CD14-positive monocyte (primary cell): ENCODE measurements around the gene ZNF827. TPM values are rescaled to one million over a fixed set of nuclear protein-coding genes. Genes with fewer than 3 reads are reported as not detected.

Source experiments
- DNase-seq, 3 donors: peaks; one replicate each; pipeline ENCODE4 v3.0.0-alpha.2; 2011 to 2022
- H2AFZ ChIP-seq: 2 replicates; pipeline ENCODE4 v1.6.0; 2012; ENCODE audit warnings: mild to moderate bottlenecking, low read depth, low read length, inconsistent platforms; ENCODE audit not compliant: insufficient read depth, poor library complexity, severe bottlenecking
- H3K27ac ChIP-seq, 2 donors: 1 replicate in 1 of 2; 2 replicates in 1 of 2; pipeline ENCODE4 v1.5.1; 2012 to 2013; ENCODE audit warnings: low read length in 2 of 2, control low read depth in 1 of 2, inconsistent platforms in 1 of 2, low read depth in 1 of 2, mild to moderate bottlenecking in 1 of 2
- H3K27me3 ChIP-seq, 2 donors: one replicate each; pipeline versions ENCODE4 v1.6.0 to v1.6.1; 2011 to 2013; ENCODE audit warnings: low read length in 2 of 2; ENCODE audit not compliant: control insufficient read depth in 2 of 2, insufficient read depth in 2 of 2
- H3K36me3 ChIP-seq, 2 donors: replicated peaks in 1 of 2; 1 replicate in 1 of 2; 2 replicates in 1 of 2; pipeline versions ENCODE4 v1.5.1 to v1.6.1; 2012 to 2013; ENCODE audit warnings: low read length in 2 of 2, control low read depth in 1 of 2, inconsistent platforms in 1 of 2, mild to moderate bottlenecking in 1 of 2; ENCODE audit not compliant: insufficient read depth in 2 of 2, control insufficient read depth in 1 of 2
- H3K4me1 ChIP-seq, 2 donors: 1 replicate in 1 of 2; 2 replicates in 1 of 2; pipeline versions ENCODE4 v1.5.1 to v1.6.1; 2012 to 2013; ENCODE audit warnings: low read length in 2 of 2, control low read depth in 1 of 2, inconsistent platforms in 1 of 2, mild to moderate bottlenecking in 1 of 2, moderate library complexity in 1 of 2; ENCODE audit not compliant: insufficient read depth in 2 of 2, control insufficient read depth in 1 of 2
- H3K4me2 ChIP-seq: replicated peaks from 2 replicates; pipeline ENCODE3; 2012; ENCODE audit warnings: low read length, moderate library complexity, mild to moderate bottlenecking; ENCODE audit not compliant: poor library complexity, severe bottlenecking; ENCODE audit errors: extremely low read depth
- H3K4me3 ChIP-seq, 3 experiments: fragments of 200-600 bp in 1 of 3; sonication (generic) in 1 of 3; replicated peaks in 1 of 3; 1 replicate in 2 of 3; 2 replicates in 1 of 3; pipeline ENCODE4 v1.5.1; 2011 to 2013; ENCODE audit warnings: low read length in 3 of 3, mild to moderate bottlenecking in 3 of 3, control low read depth in 2 of 3, low read depth in 2 of 3, inconsistent platforms in 1 of 3, moderate library complexity in 1 of 3
- H3K79me2 ChIP-seq: 2 replicates; pipeline ENCODE4 v1.6.0; 2012; ENCODE audit warnings: mild to moderate bottlenecking, control low read depth, inconsistent platforms, low read length, moderate library complexity; ENCODE audit not compliant: insufficient read depth
- H3K9ac ChIP-seq: 2 replicates; pipeline ENCODE4 v1.6.0; 2017; ENCODE audit warnings: low read length, mild to moderate bottlenecking; ENCODE audit not compliant: insufficient read depth, poor library complexity, severe bottlenecking
- H3K9me3 ChIP-seq, 2 donors: replicated peaks in 1 of 2; 1 replicate in 1 of 2; 2 replicates in 1 of 2; pipeline versions ENCODE4 v1.5.1 to v1.6.1; 2012 to 2013; ENCODE audit warnings: low read length in 2 of 2, control low read depth in 1 of 2; ENCODE audit not compliant: control insufficient read depth in 1 of 2, insufficient read depth in 1 of 2
- H4K20me1 ChIP-seq: 2 replicates; pipeline ENCODE4 v1.6.0; 2012; ENCODE audit warnings: mild to moderate bottlenecking, low read length, control low read depth, moderate library complexity; ENCODE audit not compliant: insufficient read depth
- H3K27ac Mint-ChIP-seq, 7 donors: one replicate each; pipeline ENCODE4 v1.8.0; 2020; ENCODE audit warnings: mild to moderate bottlenecking in 7 of 7, mixed read lengths in 7 of 7, moderate library complexity in 6 of 7, inconsistent platforms in 2 of 7
- H3K27me3 Mint-ChIP-seq, 3 donors: one replicate each; pipeline ENCODE4 v1.8.0; 2021 to 2022; ENCODE audit warnings: low read depth in 3 of 3, mild to moderate bottlenecking in 3 of 3, mixed read lengths in 3 of 3, moderate library complexity in 3 of 3, inconsistent platforms in 1 of 3
- H3K36me3 Mint-ChIP-seq, 2 donors: one replicate each; pipeline ENCODE4 v1.8.0; 2020; ENCODE audit warnings: mixed read lengths in 2 of 2, inconsistent platforms in 1 of 2, mild to moderate bottlenecking in 1 of 2
- H3K4me1 Mint-ChIP-seq: one replicate; pipeline ENCODE4 v1.8.0; 2020; ENCODE audit warnings: mild to moderate bottlenecking, mixed read lengths
- H3K4me3 Mint-ChIP-seq, 2 donors: one replicate each; pipeline ENCODE4 v1.8.0; 2020; ENCODE audit warnings: mild to moderate bottlenecking in 2 of 2, mixed read lengths in 2 of 2, moderate library complexity in 1 of 2
- H3K9me3 Mint-ChIP-seq, 7 donors: one replicate each; pipeline ENCODE4 v1.8.0; 2020 to 2022; ENCODE audit warnings: mixed read lengths in 7 of 7, mild to moderate bottlenecking in 6 of 7, moderate library complexity in 6 of 7, inconsistent platforms in 2 of 7
- CTCF ChIP-seq: fragments of 200-600 bp; IDR thresholded peaks from one replicate; pipeline ENCODE4 v1.8.0; 2022; ENCODE audit warnings: antibody characterized with exemption, mild to moderate bottlenecking
- WGBS: methylation state at CpG from one replicate; pipeline ENCODE4 v1.1.5; 2013; ENCODE audit warnings: missing lambda C conversion rate; ENCODE audit not compliant: insufficient coverage; 5-methylcytosine and 5-hydroxymethylcytosine counted together
- intact Hi-C, 2 donors: fragments of 100-400 bp; cut with micrococcal nuclease; formaldehyde crosslinking; loops; one replicate each; pipeline versions ENCODE4 v1.15.0 to v1.15.1; 2023
- polyA plus RNA-seq, 3 donors: library from polyadenylated mRNA; depleted of rRNA in 1 of 3; unstranded in 2 of 3; stranded (reverse) in 1 of 3; fragments of 300-500 nt in 2 of 3; fragments of >200 nt in 1 of 3; fragmentation: Illumina TruSeq in 2 of 3; gene quantifications; 1 replicate in 2 of 3; 2 replicates in 1 of 3; pipeline ENCODE4 v1.2.3, GENCODE V29; 2012 to 2021

Gene ZNF827
- polyA plus RNA-seq, 3 donors: 0.04 TPM; not detected in 2

- Mint-ChIP-seq H3K27me3 (no peaks in the 10 kb centered on the region), H3K36me3 (no peaks in the 10 kb centered on the region), H3K4me3 (no peak overlapping the region), H3K27ac (peak overlapping the region in 1 of 7 donors; percentile 28), H3K9me3 (no peaks in the 10 kb centered on the region), H3K4me1 (peaks cover 26% of the 10 kb centered on the region)
- 98% methylated on average over 5 of the region's 7 CpGs for WGBS
- no peak for DNase-seq
- Histone ChIP-seq H3K79me2 (no peaks in the 10 kb centered on the region), H3K9me3 (no peaks in the 10 kb centered on the region), H3K4me3 (no peak overlapping the region), H3K4me1 (peaks cover 16 to 29% of the 10 kb centered on the region in 2 donors), H2AFZ (no peak overlapping the region), H3K27me3 (no peaks in the 10 kb centered on the region), H3K27ac (no peak overlapping the region), H3K4me2 (no peak overlapping the region), H3K36me3 (no peaks in the 10 kb centered on the region), H4K20me1 (no peaks in the 10 kb centered on the region), H3K9ac (no peak overlapping the region)
- no peak for TF ChIP-seq CTCF
- intact Hi-C loops: no loop called here
Observed at GRCh38 chr4:145825255-145825654, 113.4 kb downstream of the ZNF827 start.

GRCh38 chr4:145824463-145824862, 114.2 kb downstream of the ZNF827 start:
- Histone ChIP-seq H3K9ac (no peak overlapping the region), H3K4me1 (peaks cover 21 to 31% of the 10 kb centered on the region in 2 donors), H3K9me3 (no peaks in the 10 kb centered on the region), H3K27me3 (no peaks in the 10 kb centered on the region), H3K27ac (no peak overlapping the region), H3K79me2 (no peaks in the 10 kb centered on the region), H4K20me1 (no peaks in the 10 kb centered on the region), H2AFZ (no peak overlapping the region), H3K4me2 (no peak overlapping the region), H3K36me3 (no peaks in the 10 kb centered on the region), H3K4me3 (no peak overlapping the region)
- no peak for DNase-seq
- intact Hi-C loops: no loop called here
- peak overlapping the region in 1 of 7 donors; percentile 1 for H3K27ac Mint-ChIP-seq
- 100% methylated on average over 1 of the region's 3 CpGs for WGBS
- H3K9me3 Mint-ChIP-seq: no peaks in the 10 kb centered on the region
- H3K27me3 Mint-ChIP-seq: no peaks in the 10 kb centered on the region
- no peak overlapping the region for H3K4me3 Mint-ChIP-seq
- H3K36me3 Mint-ChIP-seq: no peaks in the 10 kb centered on the region
- no peak for TF ChIP-seq CTCF
- peaks cover 27% of the 10 kb centered on the region for H3K4me1 Mint-ChIP-seq
